GM18508 (cell line): Measurements from ENCODE around the gene EVX2.

Experiments used
- ATAC-seq: cut with Tn5 transposase; IDR thresholded peaks from one replicate; pipeline ENCODE4 v1.9.1; 2021; ENCODE audit warnings: moderate number of reproducible peaks; ENCODE audit not compliant: insufficient read depth, unreplicated experiment

Gene EVX2

DNA sequence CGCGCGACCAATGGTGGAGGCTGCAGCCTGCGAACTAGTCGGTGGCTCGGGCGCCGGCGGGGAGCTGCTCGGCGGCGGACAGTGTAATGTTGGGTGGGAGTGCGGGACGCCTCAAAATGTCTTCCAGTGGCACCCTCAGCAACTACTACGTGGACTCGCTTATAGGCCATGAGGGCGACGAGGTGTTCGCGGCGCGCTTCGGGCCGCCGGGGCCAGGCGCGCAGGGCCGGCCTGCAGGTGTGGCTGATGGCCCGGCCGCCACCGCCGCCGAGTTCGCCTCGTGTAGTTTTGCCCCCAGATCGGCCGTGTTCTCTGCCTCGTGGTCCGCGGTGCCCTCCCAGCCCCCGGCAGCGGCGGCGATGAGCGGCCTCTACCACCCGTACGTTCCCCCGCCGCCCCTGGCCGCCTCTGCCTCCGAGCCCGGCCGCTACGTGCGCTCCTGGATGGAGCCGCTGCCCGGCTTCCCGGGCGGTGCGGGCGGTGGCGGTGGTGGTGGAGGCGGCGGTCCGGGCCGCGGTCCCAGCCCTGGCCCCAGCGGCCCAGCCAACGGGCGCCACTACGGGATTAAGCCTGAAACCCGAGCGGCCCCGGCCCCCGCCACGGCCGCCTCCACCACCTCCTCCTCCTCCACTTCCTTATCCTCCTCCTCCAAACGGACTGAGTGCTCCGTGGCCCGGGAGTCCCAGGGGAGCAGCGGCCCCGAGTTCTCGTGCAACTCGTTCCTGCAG lies 39.1 kb upstream of the EVX2 start, which contains the start of gene HOXD9:
Gene HOXD9, plus strand, starts transcription at position 37 of the 728 bp plus-strand sequence. Its CDS starts 50 bp downstream, at position 87.
- ATAC-seq: no peak

GRCh38 chr2:176122052-176122682 lies 38.4 kb upstream of the EVX2 start:
- no peak for ATAC-seq

DNA sequence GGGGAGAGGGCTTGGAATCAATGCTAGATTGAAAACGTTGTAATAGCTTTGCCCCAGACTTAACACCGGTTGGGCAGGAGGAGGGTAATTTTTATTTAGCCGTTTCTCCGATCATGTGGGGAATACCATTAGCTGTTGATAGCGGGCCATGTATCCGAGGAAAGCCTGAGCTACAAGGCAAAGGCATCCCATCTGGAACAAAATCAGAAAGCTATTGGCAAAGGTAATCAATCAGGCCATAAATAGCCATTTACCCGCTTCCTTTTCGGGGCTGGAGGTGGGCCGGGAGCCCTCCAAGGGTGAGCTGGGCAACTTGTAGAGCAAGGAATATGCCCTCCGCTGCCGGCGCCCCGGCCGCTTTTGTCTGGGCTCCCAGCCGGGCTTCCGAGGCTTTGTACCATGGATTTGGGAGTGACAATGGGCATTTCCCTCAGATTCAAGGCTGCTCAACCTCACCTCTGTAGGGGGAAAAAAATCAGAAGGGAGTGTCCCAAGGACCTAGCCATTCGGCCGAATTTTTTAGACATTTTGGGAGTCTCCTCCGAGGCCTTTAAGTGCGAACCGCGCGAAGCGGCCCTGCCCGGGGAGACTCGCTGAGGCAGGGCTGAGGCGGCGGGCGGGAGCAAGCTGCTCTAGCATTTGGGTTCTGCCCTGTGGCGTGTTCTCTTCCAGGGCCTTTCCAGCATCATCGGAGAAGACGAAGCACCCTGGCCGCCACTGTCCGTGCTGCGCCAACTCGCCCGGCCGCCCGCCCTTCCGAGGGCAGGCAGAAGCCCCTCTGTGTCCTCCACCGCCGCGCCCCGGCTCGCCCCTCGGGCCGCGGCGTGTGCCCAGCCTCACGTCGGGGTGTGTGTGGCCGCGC lies 37.7 kb upstream of the EVX2 start:
- ATAC-seq: no peak

DNA sequence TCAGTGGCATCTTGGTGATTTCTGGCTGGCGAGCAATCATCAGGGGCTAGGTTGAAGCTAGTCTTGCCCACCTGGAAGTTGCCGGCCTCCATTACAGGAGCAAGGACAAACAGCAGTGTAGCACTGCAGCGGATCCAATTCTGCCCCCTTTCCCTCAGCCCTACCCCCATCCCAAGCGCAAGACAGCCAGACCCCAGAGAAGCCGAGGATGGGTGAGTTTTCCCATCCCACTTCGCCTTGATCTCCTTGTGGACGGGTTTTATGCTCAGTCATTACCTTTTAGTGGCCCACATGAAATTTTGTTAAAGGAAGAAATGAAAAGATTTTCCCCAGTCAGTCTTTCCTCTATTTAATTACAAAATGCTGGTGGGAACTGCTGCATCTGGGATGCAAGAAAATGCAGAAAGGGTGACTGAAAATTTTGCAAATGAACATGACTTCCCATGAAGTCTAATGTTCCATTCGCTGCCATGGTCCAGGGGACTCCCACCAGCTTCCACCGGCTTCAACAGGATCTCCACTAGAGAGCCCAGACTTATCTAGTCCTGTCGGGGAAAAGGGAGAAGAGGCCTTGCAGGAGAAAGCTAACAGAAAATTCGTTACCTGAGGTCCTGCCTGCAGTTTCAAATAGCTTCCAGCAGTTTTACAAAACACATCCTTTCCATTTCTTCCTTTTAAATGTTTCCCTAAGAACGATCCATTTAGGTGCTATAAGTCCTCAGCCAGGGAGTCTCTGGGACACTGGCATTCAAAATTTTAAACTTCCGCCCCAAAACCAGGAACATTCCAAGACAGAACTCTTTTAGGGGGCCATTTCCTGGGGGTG lies 36.8 kb upstream of the EVX2 start:
- no peak for ATAC-seq

DNA sequence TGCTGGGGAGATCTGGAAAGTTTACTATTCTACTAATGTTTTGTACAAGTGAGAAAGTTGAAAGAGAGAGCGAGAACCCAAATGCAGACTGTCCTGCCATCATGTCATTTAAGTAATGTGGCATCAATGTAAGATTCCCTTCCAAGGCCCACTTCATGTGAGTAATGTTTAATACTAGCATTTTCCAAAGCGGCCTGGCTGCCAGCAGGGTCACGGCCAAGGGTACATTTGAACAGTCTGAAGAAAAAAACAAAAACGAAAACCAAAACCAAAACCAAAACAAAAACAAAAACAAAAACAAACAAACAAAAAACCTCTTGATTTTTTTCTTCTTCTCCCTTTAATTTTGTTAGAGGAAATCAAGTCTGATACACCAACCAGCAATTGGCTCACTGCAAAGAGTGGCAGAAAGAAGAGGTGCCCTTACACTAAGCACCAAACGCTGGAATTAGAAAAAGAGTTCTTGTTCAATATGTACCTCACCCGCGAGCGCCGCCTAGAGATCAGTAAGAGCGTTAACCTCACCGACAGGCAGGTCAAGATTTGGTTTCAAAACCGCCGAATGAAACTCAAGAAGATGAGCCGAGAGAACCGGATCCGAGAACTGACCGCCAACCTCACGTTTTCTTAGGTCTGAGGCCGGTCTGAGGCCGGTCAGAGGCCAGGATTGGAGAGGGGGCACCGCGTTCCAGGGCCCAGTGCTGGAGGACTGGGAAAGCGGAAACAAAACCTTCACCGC lies 35.0 kb upstream of the EVX2 start:
- no peak for ATAC-seq

- no peak for ATAC-seq
Observed at GRCh38 chr2:176117823-176118371, 34.1 kb upstream of the EVX2 start.

DNA sequence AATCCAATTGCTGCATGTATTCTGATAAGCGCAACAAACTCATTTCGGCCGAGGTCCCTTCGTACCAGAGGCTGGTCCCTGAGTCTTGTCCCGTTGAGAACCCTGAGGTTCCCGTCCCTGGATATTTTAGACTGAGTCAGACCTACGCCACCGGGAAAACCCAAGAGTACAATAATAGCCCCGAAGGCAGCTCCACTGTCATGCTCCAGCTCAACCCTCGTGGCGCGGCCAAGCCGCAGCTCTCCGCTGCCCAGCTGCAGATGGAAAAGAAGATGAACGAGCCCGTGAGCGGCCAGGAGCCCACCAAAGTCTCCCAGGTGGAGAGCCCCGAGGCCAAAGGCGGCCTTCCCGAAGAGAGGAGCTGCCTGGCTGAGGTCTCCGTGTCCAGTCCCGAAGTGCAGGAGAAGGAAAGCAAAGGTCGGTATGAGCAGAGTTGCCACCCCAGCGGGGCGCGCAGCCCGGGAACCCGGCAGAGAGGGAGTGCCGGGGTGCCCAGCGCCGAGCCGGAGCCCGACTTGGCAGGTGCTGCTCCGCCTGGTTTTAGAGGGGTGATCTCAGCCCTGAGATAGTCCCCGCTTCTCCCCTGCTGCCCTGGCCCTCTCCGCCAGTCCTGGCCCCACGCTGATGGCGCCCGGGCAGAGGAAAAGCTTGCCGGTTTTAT lies 33.5 kb upstream of the EVX2 start:
- ATAC-seq: no peak

- ATAC-seq: no peak
Observed at GRCh38 chr2:176115883-176116813, 32.4 kb upstream of the EVX2 start, which contains the start of gene HOXD10. HOXD10 (plus strand) TSS chr2:176116778; CDS start chr2:176116834, 56 bp downstream.

DNA sequence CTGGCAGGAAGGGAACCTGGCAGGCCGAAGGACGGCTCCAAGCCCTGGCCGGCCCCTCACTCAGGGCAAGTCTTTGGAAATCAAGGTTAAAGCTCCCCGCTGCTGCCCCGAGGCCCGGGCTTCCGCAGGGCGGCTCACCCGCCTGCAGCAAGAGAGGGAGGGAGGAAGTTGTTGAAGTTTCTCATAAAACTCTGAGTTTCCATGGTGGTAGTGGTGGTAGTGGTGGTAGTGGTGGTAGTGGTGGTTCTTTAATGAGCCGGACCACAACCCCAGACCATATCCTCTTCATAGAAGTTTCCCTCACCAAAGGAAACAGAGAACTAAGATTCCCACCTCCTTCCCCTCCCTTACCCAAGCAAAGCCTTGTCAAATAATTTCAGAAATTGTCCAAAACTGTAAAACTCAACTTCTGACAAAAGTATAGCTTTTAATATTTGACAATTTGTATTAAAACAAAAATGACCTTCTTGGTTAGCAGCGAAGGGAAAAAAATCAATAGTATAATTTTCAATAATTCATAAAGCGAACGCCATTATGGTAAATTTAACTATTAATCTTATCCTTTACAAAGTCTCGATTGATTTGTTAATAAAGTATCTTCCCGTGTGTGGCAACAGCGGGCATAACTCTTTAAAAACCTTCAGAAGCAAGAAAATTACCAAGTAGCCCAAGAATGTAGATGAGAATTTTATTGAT lies 31.3 kb upstream of the EVX2 start:
- no peak for ATAC-seq

DNA sequence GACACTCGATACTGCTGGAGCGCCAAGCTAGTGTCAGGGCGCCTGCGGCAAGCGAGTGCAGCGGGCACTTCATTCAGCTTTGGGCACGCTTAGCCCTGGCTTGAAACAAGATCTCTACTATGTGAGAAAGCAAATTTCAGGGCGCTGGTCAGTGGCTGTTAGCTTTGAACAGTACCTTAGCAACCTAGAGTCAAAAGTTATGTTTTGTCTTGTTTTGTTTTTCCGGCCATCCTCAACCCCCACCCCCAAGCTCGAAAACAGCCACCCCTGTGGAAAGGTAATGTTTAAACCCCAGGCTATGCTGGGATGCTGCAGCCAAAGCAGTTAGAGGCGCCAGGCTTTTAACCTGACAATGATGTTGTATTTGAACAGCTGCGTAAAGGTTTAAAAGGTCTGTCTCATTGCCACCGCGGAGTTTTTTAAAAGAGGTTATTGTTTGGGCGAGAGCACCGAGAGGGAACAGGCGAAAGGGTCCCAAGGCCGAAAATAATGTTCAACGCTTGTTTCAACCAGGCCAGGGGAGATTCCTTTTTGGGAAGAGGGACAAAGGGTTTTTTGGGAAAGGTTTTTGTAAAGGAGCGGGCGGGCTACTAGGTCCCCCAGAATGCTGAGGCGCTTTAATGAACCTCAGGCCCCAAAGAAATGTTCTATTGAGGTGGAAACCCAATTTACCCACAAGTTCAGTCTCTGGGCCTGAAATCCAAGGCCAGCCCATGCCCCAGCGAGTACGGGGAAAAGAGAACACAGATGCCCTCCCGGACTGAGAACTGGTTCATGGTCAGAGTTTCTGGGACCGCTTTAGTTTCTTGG lies 30.6 kb upstream of the EVX2 start:
- no peak for ATAC-seq

- no peak for ATAC-seq
Observed at GRCh38 chr2:176112375-176113302, 28.9 kb upstream of the EVX2 start.

- no peak for ATAC-seq
Observed at GRCh38 chr2:176111846-176112374, 28.1 kb upstream of the EVX2 start.

DNA sequence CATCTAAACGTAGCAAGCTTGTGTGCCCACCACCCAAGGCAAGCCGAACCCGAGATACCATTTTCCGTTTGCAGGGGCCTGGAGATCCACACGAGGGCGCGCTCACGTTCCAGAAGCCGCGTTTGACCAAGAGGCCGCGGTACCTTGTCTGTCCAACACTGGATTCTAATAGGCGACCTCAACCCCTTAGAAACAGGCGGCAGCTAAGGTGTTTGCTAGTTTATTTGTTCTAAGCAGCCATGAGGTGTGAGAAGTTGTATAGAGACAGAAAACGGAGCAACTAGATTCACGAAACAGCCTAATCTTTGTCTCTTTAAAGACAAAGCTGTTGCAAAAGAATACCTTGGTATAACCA lies 27.5 kb upstream of the EVX2 start:
- ATAC-seq: no peak

DNA sequence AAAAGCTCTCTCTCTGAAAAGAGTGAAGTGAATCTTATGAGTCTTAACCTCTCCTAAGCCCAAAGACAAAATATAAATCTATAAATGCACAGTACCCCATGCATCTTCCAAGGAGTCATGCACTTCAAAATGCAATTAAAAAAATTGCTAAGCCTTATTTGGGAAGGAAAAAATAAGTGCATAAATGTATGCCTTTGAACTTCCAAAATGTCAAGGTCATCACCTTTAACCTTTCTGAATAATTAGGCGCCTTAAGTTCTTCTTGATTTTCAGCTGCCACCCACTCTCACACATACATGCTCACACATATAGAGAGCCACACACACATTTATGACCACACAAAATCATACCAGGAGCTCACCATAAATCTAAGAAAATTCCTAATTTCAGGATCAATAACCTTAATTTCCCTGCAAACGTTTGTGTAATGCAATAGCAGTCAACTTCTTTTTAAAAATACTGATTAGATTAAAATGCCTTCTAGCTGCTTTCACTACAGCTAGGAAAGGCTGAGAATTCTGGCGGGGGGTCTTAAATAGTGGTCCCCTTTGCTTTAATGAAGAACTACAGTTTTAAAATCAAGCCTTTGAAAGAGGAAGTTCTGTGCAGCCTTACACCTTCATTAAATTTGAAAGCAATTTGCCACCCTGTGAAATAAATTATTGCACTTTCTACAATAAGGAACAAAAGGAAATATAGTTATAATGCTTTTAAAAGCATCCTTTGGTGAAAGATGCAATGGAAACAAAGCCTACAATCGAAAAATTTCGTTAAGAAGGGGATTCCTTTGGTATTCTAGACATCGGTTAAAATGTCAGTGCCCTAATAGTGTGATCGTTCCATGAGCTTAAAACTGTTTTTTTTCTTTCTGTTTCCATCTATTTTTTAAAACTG lies 26.9 kb upstream of the EVX2 start:
- no peak for ATAC-seq
